HPDE6-E6E7 (cell line): Measurements from ENCODE around the gene PI16.

Source experiments
- DNase-seq: peaks from one replicate; pipeline ENCODE4 v3.0.0; 2011; ENCODE audit warnings: missing footprints; ENCODE audit errors: extremely low spot score

PI16 gene, protein sequence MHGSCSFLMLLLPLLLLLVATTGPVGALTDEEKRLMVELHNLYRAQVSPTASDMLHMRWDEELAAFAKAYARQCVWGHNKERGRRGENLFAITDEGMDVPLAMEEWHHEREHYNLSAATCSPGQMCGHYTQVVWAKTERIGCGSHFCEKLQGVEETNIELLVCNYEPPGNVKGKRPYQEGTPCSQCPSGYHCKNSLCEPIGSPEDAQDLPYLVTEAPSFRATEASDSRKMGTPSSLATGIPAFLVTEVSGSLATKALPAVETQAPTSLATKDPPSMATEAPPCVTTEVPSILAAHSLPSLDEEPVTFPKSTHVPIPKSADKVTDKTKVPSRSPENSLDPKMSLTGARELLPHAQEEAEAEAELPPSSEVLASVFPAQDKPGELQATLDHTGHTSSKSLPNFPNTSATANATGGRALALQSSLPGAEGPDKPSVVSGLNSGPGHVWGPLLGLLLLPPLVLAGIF

DNA sequence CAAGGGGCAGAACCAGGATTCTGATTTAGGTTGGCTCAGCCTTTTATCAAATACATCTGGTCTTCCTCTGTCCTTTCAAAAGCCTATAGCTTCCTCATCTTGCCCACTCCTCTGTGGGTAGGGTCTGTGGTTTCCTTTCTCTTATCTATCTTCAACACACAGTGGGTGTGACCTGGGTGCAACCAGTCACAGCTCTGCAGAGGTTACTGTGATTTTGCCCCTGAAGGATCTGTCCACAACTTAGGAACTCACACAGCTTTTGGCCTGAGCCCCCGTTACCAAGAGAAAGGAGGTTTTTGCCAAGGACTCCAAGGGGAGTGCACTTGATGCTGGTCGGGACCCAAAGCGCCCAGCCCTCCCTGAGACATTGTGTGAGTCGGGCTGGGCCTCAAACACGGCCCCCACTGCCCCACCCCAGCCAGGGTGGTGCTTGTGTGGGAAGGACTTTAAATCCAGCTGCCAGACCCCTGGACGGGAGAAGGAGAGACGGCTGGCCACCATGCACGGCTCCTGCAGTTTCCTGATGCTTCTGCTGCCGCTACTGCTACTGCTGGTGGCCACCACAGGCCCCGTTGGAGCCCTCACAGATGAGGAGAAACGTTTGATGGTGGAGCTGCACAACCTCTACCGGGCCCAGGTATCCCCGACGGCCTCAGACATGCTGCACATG lies at the start of gene PI16:
Gene PI16 (plus strand): TSS at position 477 of the 670 bp plus-strand sequence. CDS start 23 bp downstream, at position 500.
- DNase-seq, result no peak

GRCh38 chr6:36904851-36905393 lies 49.6 kb upstream of the PI16 start:
- DNase-seq, result no peak

GRCh38 chr6:36906539-36907325 lies 47.8 kb upstream of the PI16 start:
- no peak for DNase-seq

DNA sequence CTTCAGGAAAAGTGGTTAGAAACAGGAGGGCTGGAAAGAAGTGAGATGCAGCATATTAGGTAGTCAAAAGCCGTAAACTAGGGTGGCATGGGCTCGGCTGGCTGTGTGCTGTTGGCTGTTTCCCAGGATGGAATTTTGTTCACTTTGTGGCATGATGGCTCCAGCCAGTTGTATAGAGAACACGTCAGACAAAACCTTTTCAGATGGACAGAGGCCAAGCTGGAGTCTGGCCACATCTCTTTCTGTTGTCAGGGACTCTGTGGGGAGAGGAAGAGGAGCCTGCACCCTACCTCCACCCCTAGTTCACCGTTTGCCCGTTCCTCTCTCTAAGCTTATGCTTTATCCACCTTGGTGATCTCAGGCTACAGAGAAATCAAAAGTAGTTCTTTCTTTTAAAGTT lies 46.8 kb upstream of the PI16 start:
- DNase-seq, result no peak

DNA sequence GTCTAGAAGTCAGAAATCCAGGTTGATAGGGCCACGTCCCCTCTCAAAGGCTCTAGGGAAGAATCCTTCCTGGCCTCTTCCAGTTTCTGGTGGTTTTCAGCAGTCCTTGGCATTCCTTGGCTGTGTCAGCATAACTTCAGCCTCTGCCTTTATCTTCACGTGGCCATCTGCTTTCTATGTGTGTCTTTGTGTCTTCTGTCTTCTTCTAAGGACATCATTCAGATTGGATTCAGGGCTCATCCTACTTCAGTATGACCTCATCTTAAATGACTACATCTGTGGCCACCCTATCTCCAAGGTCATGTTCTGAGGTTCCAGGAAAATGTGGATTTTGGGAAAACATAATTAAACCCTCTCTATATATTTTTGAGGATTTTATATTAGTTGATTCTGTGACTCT lies 45.8 kb upstream of the PI16 start:
- DNase-seq, result no peak

DNA sequence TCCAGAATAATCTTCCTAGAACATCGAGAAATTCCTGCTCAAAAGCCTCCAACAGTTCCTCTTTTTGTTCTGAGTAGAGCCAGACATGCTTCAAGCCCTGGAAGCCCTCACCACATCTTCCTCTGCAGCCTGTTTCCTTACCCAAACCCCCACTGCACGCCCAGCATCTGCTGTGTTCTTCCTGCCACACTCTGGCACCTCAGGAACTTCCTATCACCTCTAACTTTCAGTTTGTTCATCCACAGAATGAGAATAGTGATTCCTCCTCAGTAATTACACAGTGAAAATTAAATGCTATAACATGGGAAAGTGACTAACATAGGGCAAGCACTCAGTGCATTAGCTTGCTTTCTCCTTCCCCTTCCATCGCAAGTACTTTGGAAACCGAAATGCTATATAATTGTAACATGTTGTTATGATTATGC lies 42.5 kb upstream of the PI16 start:
- DNase-seq, result no peak

DNA sequence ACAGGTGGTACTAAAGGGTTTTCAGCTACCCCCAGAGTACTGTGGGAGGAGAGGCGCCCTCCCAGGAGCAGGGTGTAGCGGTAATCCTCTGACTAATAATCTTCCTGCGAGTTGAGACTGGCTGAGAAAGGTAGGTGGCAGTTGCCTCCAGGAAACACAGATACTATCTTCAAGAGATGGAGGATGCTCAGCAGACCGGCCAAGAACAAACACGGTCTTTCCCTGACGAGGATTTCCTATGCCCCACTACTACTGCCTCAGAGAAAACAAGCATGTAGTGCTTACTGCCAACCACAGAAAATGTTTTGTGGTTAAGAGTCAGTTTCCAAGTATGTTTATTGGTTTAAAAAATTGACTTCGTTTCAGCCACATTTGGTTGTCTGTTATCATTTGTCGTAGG lies 42.0 kb upstream of the PI16 start:
- DNase-seq, result peak; percentile 91

GRCh38 chr6:36913082-36913481 lies 41.5 kb upstream of the PI16 start:
- no peak for DNase-seq

GRCh38 chr6:36914227-36914794 lies 40.2 kb upstream of the PI16 start:
- peak; percentile 95 for DNase-seq

DNA sequence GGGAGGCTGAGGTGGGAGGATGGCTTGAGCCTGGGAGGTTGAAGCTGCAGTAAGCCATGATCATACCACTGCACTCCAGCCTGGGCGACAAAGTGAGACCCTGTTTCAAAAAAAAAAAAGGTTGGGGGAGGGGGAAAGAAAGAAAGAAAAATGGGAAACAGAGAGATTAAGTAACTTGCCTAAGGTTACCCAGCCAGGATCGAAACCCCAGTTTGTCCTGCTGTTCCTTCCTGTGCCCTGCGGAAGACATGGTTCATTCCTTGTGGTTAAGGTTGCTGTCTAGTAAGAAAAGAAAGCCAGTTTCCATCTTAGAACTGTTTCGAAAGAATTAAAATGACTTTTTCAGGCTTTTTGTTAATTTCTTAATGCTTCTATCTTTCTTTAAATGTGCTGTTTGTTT lies 38.9 kb upstream of the PI16 start:
- DNase-seq, result no peak

DNA sequence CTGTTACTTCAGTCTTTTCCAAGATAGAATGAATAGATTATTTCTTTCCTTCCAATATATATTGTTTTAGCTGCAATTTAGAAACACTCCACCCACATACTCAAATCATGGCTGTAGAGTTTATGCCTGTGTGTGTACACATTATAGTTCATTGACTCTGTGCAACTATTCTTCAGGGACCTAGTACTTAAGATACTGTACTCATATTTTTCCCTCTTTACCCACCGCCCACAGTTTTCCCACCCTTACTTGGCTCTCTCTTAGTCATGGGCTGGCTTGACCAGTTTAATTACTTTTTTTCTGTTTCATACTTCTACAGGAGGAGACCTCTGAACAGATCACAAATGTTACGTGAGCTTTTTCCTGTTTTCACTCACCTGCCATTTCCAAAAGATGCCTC lies 38.4 kb upstream of the PI16 start:
- no peak for DNase-seq

DNA sequence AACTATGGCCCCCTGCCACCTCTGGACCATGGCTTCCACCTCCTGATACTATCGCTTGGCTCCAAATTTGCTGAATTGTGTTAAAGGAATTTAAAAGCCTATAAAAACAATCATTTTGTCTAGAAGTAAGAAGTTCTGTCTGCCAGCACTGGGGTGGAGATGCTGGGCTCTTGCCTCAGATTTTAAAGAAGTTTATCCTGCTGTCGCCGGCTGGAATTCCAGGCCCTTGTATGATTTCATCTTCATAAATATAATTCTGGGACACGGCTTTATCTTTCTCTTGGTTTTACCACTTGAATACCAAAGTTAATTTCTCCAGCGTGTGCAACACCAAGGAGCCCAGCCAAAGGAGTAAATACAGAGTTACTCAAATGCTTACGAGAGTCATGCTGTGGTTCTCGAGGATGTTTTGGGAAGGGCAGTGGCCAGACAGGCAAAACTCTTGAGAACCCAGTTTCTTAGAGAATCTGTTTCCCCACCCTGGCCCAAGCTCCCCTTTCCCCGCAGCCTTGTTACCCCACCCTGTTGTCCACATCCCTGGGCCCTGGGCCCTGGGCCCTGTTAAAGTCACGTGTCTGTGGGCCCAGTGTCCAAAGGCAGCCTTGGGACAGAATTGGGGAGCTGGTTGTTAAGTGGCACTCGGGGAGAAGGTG lies 36.9 kb upstream of the PI16 start:
- no peak for DNase-seq

GRCh38 chr6:36920049-36920448 lies 34.5 kb upstream of the PI16 start:
- no peak for DNase-seq

DNA sequence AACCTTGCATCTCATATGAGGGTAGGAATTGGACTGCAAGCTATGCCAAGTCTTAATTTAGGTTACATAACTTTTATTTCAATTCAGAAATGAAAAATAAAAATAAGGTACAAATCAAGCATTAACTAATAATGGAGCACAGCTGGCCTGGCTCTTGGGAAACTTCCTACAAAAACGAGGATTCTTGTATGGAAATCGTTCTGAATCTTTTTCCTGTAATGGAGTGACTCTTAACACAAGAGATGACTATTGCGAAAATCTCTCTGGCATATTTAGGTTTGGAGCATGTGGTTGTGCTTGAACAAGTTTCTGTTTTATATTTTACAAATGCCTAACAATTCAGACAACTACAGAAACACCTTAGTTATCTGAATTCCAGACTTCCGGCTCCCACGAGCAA lies 34.0 kb upstream of the PI16 start:
- no peak for DNase-seq

- no peak for DNase-seq
These were observed 30.4 kb upstream of the PI16 start for GRCh38 chr6:36924131-36924530.

- no peak for DNase-seq
These were observed 29.7 kb upstream of the PI16 start for GRCh38 chr6:36924778-36925374.

DNA sequence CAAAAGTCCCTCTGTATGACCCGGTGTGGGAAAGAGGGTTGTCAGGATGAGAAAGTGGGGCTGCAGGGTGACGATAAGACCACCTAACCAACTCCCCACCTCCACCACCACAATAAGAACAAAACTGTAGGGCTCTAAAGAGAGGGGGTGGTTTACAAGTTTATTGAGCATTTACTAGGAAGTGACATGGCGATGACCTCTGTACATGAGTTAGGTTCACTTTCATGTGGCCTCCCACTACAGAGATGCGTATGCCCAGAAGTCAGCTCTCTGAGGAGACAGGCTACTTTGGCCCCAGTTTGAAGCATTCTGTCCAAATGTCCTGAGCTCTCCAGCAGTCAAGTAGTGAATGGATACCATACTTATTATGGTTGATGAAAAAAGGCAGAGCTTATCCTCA lies 28.7 kb upstream of the PI16 start:
- DNase-seq, result no peak

- DNase-seq, result no peak
These were observed 27.6 kb upstream of the PI16 start for GRCh38 chr6:36926708-36927513.

- no peak for DNase-seq
These were observed 26.6 kb upstream of the PI16 start for GRCh38 chr6:36927691-36928546.
